HAP-1 (cell line): ENCODE measurements around the gene MGRN1.

Experiments used
- DNase-seq, 2 experiments: peaks; one replicate each; pipeline ENCODE4 v3.0.0-alpha.2; 2016 to 2020; ENCODE audit warnings: low spot score in 2 of 2
- H3K27me3 ChIP-seq: fragments of 250-450 bp; sonication (Bioruptor Pico); 2 replicates; pipeline ENCODE4 v1.5.1; 2020; ENCODE audit warnings: low read depth, mild to moderate bottlenecking, moderate library complexity
- H3K36me3 ChIP-seq: fragments of 250-450 bp; sonication (Bioruptor Pico); replicated peaks from 2 replicates; pipeline ENCODE4 v1.5.1; 2020; ENCODE audit warnings: mild to moderate bottlenecking
- H3K4me1 ChIP-seq: fragments of 250-450 bp; sonication (Bioruptor Pico); 2 replicates; pipeline ENCODE4 v1.5.1; 2020; ENCODE audit warnings: mild to moderate bottlenecking
- H3K4me3 ChIP-seq: fragments of 250-450 bp; sonication (Bioruptor Pico); 2 replicates; pipeline ENCODE4 v1.5.1; 2020; ENCODE audit warnings: mild to moderate bottlenecking, moderate library complexity
- H3K9me3 ChIP-seq: fragments of 250-450 bp; sonication (Bioruptor Pico); 2 replicates; pipeline ENCODE4 v1.5.1; 2020; ENCODE audit warnings: mild to moderate bottlenecking, moderate library complexity
- in situ Hi-C: fragments of 300-500 bp; cut with MboI; formaldehyde crosslinking; loops from 3 replicates; pipeline ENCODE4 v1.14.3; 2020; ENCODE audit warnings: low sequenced_read_pairs, inconsistent platforms, mixed read lengths

Gene MGRN1

DNA sequence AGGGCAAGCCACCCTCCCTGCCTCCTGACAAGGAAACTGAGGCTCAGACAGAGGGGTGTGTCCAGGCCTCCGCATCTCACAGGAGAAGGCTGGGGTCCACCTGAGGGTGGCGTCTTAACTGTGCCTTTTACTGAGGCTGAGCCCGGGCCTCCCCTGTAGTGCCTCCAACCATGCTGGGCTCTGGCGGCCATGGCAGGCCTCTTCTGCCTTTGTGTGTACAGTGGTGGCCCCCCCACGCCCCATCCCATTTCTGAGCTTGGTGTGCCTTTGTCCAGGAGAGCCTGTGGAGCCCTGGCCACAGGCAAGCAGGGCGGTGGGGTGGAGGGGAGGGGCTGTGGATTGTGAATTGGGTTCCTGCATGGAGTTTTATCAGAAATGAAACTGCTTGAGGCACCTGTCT lies 31.2 kb downstream of the MGRN1 start:
- Histone ChIP-seq H3K4me3 (no peak overlapping the region), H3K9me3 (no peaks in the 10 kb centered on the region), H3K4me1 (no peaks in the 10 kb centered on the region), H3K27me3 (no peaks in the 10 kb centered on the region), H3K36me3 (peaks cover 40% of the 10 kb centered on the region)
- in situ Hi-C loops, result no loop called here
- DNase-seq, result no peak

DNA sequence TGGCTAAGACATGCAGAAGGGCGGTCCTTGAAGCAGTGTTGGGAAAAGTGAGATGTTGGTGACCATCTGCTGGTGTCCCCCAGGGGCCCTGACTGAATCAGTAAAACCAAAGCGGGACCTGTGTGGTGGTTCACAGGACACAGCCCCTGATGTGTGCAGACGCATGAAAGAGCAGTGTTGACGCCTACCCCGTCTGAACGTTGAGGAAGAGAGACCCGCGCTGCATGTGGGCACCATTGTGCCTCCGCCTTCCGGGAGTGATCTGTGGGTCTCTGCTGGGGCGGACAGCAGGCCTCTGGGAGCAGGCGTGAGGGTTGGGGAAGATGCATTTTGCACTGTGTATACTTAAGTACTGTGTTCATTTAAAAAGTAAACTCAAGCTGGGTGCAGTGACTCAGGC lies 31.6 kb downstream of the MGRN1 start:
- Histone ChIP-seq H3K36me3 (peaks cover 38% of the 10 kb centered on the region), H3K27me3 (no peaks in the 10 kb centered on the region), H3K4me1 (no peaks in the 10 kb centered on the region), H3K9me3 (no peaks in the 10 kb centered on the region), H3K4me3 (no peak overlapping the region)
- in situ Hi-C loops, result no loop called here
- DNase-seq, result no peak

GRCh38 chr16:4656695-4657686 lies 32.4 kb downstream of the MGRN1 start:
- Histone ChIP-seq H3K4me1 (no peaks in the 10 kb centered on the region), H3K27me3 (no peaks in the 10 kb centered on the region), H3K9me3 (no peaks in the 10 kb centered on the region), H3K4me3 (no peak overlapping the region), H3K36me3 (peaks cover 31% of the 10 kb centered on the region)
- in situ Hi-C loops, result no loop called here
- no peak for DNase-seq

GRCh38 chr16:4659363-4660353 lies 35.0 kb downstream of the MGRN1 start:
- no peak for DNase-seq
- no peaks in the 10 kb centered on the region for H3K27me3 ChIP-seq

GRCh38 chr16:4660454-4661007 lies 35.9 kb downstream of the MGRN1 start:
- Histone ChIP-seq H3K9me3 (no peaks in the 10 kb centered on the region), H3K4me1 (no peaks in the 10 kb centered on the region), H3K36me3 (peaks cover 14% of the 10 kb centered on the region), H3K27me3 (no peaks in the 10 kb centered on the region), H3K4me3 (no peak overlapping the region)
- in situ Hi-C loops, result no loop called here
- no peak for DNase-seq

More at GRCh38 chr16:4659363-4660353, 35.0 kb downstream of the MGRN1 start:
- H3K36me3 ChIP-seq, result peaks cover 17% of the 10 kb centered on the region
- H3K4me3 ChIP-seq, result no peak overlapping the region
- H3K4me1 ChIP-seq, result no peaks in the 10 kb centered on the region
- in situ Hi-C loops, result no loop called here
- no peaks in the 10 kb centered on the region for H3K9me3 ChIP-seq

- Histone ChIP-seq H3K36me3 (peaks cover 11% of the 10 kb centered on the region), H3K4me1 (no peaks in the 10 kb centered on the region), H3K27me3 (no peaks in the 10 kb centered on the region), H3K9me3 (no peaks in the 10 kb centered on the region), H3K4me3 (no peak overlapping the region)
- in situ Hi-C loops, result no loop called here
- DNase-seq, result no peak
These were observed 37.0 kb downstream of the MGRN1 start for GRCh38 chr16:4661661-4662060.

GRCh38 chr16:4663465-4663776 lies 38.8 kb downstream of the MGRN1 start:
- in situ Hi-C loops, result no loop called here
- H3K36me3 ChIP-seq, result peaks cover 22% of the 10 kb centered on the region
- H3K27me3 ChIP-seq, result no peaks in the 10 kb centered on the region
- H3K9me3 ChIP-seq, result no peaks in the 10 kb centered on the region
- no peaks in the 10 kb centered on the region for H3K4me1 ChIP-seq
- DNase-seq, result no peak
- H3K4me3 ChIP-seq, result no peak overlapping the region

- Histone ChIP-seq H3K9me3 (no peaks in the 10 kb centered on the region), H3K4me3 (no peak overlapping the region), H3K36me3 (peaks cover 22% of the 10 kb centered on the region), H3K4me1 (no peaks in the 10 kb centered on the region), H3K27me3 (no peaks in the 10 kb centered on the region)
- in situ Hi-C loops, result no loop called here
- DNase-seq, result no peak
These were observed 39.3 kb downstream of the MGRN1 start for GRCh38 chr16:4663777-4664465.

- H3K4me3 ChIP-seq, result no peak overlapping the region
- H3K9me3 ChIP-seq, result no peaks in the 10 kb centered on the region
- H3K27me3 ChIP-seq, result no peaks in the 10 kb centered on the region
- H3K36me3 ChIP-seq, result peaks cover 29% of the 10 kb centered on the region
- no peak for DNase-seq
- no peaks in the 10 kb centered on the region for H3K4me1 ChIP-seq
- in situ Hi-C loops, result no loop called here
These were observed 40.2 kb downstream of the MGRN1 start for GRCh38 chr16:4664538-4665418.

DNA sequence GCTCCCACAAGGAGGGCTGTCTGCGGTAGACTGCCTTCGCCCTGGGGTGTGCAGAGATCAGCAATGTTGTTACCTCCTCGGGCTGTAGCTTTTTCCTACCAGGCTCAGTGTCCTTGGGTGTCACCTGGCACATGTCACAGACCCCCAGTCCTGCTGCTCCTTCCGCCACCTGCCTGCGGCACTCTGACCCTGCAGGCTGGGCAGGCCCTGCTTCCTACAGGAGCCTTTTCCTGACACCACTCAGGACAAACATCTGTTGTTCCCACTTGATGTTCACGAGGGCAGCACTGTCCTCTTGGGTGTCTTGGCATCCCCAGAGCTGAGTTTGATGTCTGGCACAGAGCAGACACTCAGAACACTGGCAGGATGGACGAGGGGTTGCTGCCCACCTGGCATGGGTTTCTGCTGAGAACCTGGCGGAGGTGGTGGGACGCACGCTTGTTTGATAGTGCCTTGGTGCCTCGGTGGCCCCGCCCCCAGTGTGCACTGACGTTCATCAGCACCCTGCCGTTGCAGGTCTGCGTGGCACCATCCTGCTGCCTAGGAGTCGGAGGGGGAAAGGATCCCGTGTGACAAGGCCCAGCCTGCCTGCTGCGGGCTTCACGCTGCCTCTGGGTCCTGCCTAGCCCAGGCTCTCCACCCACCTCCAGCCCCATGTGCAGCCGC lies 42.0 kb downstream of the MGRN1 start:
- Histone ChIP-seq H3K4me1 (no peaks in the 10 kb centered on the region), H3K4me3 (no peak overlapping the region), H3K27me3 (no peaks in the 10 kb centered on the region), H3K36me3 (peaks cover 29% of the 10 kb centered on the region), H3K9me3 (no peaks in the 10 kb centered on the region)
- in situ Hi-C loops, result no loop called here
- no peak for DNase-seq

GRCh38 chr16:4667203-4667963 lies 42.8 kb downstream of the MGRN1 start:
- no peak overlapping the region for H3K4me3 ChIP-seq
- no peaks in the 10 kb centered on the region for H3K27me3 ChIP-seq
- peaks cover 29% of the 10 kb centered on the region for H3K36me3 ChIP-seq
- no peak for DNase-seq
- H3K9me3 ChIP-seq, result no peaks in the 10 kb centered on the region
- in situ Hi-C loops, result no loop called here
- no peaks in the 10 kb centered on the region for H3K4me1 ChIP-seq
